AG09309 (cell line): ENCODE measurements around the gene ASB9.
A peak's percentile ranks its signal among the peaks of the same experiment; 100 is the strongest.

Experiments used
- DNase-seq: peaks from one replicate; pipeline ENCODE4 v3.0.0-alpha.2; 2010; ENCODE audit warnings: low read depth
- H3K4me3 ChIP-seq: 2 replicates; pipeline ENCODE4 v1.5.1; 2011; ENCODE audit warnings: mild to moderate bottlenecking, low read depth, low read length, moderate library complexity; ENCODE audit not compliant: control insufficient read depth
- CTCF ChIP-seq: IDR thresholded peaks from 2 replicates; pipeline ENCODE4 v1.5.1; 2011; ENCODE audit warnings: mild to moderate bottlenecking, low read depth, low read length, inconsistent platforms; ENCODE audit not compliant: insufficient read depth, control insufficient read depth; ENCODE audit errors: missing control alignments

ASB9 gene

DNA sequence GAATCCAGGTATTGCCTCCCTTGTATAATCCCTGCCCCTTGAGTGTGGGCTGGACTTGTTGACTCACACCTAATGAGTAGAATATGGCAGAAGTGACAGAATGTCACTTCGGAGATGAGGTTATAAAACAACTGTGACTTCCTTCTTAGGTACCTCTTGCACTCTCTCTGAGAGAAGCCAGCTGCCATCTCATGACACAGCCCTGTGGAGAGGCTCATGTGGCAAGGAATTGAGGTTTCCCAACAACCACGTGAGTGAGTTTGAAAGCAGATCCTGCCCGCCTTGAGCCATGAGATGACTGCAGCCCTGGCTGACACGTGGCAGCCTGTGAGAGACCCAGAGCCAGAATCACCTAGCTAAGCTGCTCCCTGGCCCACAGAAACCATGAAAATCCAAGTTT, 32.0 kb upstream of the ASB9 start:
- no peak overlapping the region for H3K4me3 ChIP-seq
- TF ChIP-seq CTCF = no peak
- DNase-seq = peak; percentile 24

- no peak for DNase-seq
- TF ChIP-seq CTCF = peak; percentile 44
Measured at GRCh38 chrX:15299941-15300851, 30.3 kb upstream of the ASB9 start.

DNA sequence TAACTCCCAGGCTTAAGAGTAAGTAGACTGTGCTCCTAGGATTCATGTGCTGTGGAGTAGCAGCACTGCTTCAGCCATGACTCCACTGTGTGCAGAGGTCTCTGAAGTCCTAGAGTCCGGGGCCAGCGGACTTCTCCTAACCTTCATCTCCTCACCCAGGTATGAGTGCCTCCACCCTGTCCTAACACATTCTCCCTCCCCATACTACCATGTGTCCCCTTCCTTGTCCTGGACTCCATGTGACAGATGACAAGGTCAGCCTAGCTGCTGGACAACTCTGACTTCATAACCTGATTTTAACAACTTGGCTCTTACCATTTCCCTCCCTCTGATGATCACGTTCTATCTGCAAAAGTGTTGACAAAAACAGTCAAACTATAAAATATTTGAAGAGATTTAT, 28.9 kb upstream of the ASB9 start:
- no peak overlapping the region for H3K4me3 ChIP-seq
- DNase-seq = no peak
- TF ChIP-seq CTCF = no peak

More at GRCh38 chrX:15299941-15300851, 30.3 kb upstream of the ASB9 start:
- H3K4me3 ChIP-seq = no peak overlapping the region

- no peak for DNase-seq
- no peak for TF ChIP-seq CTCF
- no peak overlapping the region for H3K4me3 ChIP-seq
Measured at GRCh38 chrX:15298201-15298600, 28.3 kb upstream of the ASB9 start.

GRCh38 chrX:15293451-15293850, 23.6 kb upstream of the ASB9 start:
- DNase-seq = no peak
- TF ChIP-seq CTCF = no peak
- H3K4me3 ChIP-seq = no peak overlapping the region

- no peak for TF ChIP-seq CTCF
Measured at GRCh38 chrX:15292861-15293260, 23.0 kb upstream of the ASB9 start.

More at GRCh38 chrX:15292861-15293260, 23.0 kb upstream of the ASB9 start:
- no peak for DNase-seq
- no peak overlapping the region for H3K4me3 ChIP-seq
